Heart left ventricle (tissue), 16 donors: Measurements from ENCODE around the gene RSPRY1. TPM values are rescaled to one million over a fixed set of nuclear protein-coding genes. Genes with fewer than 3 reads are reported as not detected.

Experiments used
- ATAC-seq, 4 donors: fragments of 200-7000 bp; cut with Tn5 transposase; one replicate each; pipeline ENCODE4 v1.9.1; 2020 to 2022; ENCODE audit warnings: moderate library complexity in 4 of 4, mild to moderate bottlenecking in 3 of 4, moderate number of reproducible peaks in 1 of 4
- DNase-seq, 5 donors: peaks; one replicate each; pipeline ENCODE4 v3.0.0-alpha.2; 2020
- H3K27ac ChIP-seq, 12 donors: fragments of 200-600 bp; sonication (generic) in 4 of 12; one replicate each; pipeline versions ENCODE4 v1.5.0 to v1.8.0; 2016 to 2022; ENCODE audit warnings: mild to moderate bottlenecking in 2 of 12
- H3K27me3 ChIP-seq, 9 donors: fragments of 200-600 bp; sonication (generic) in 2 of 9; one replicate each; pipeline versions ENCODE4 v1.5.1 to v1.8.0; 2016 to 2022; ENCODE audit warnings: mild to moderate bottlenecking in 3 of 9
- H3K36me3 ChIP-seq, 9 donors: fragments of 200-600 bp; sonication (generic) in 2 of 9; one replicate each; pipeline versions ENCODE4 v1.5.0 to v1.8.0; 2018 to 2022; ENCODE audit warnings: mild to moderate bottlenecking in 2 of 9
- H3K4me1 ChIP-seq, 12 donors: fragments of 200-600 bp; sonication (generic) in 4 of 12; one replicate each; pipeline versions ENCODE4 v1.5.0 to v1.8.0; 2016 to 2022; ENCODE audit warnings: mild to moderate bottlenecking in 3 of 12
- H3K4me3 ChIP-seq, 12 donors: fragments of 200-600 bp; sonication (generic) in 4 of 12; one replicate each; pipeline versions ENCODE4 v1.5.0 to v1.8.0; 2017 to 2022; ENCODE audit warnings: mild to moderate bottlenecking in 9 of 12, moderate library complexity in 4 of 12
- H3K9me3 ChIP-seq, 12 donors: fragments of 200-600 bp; sonication (generic) in 4 of 12; one replicate each; pipeline versions ENCODE4 v1.5.0 to v1.8.0; 2016 to 2022; ENCODE audit warnings: mild to moderate bottlenecking in 1 of 12
- POLR2A ChIP-seq, 2 donors: fragments of 450-650 bp; IDR thresholded peaks; one replicate each; pipeline ENCODE4 v1.6.1; 2017; ENCODE audit warnings: antibody characterized with exemption in 2 of 2, mild to moderate bottlenecking in 2 of 2, moderate library complexity in 2 of 2
- WGBS, 4 donors: extraction: QIAGEN DNeasy Blood & Tissue Kit in 2 of 4; methylation state at CpG; one replicate each; pipeline versions ENCODE4 v1.1.5 to v1.1.7; 2013 to 2018; 5-methylcytosine and 5-hydroxymethylcytosine counted together
- intact Hi-C, 10 donors: fragments of 100-400 bp; cut with DNase I; formaldehyde crosslinking; loops; one replicate each; pipeline versions ENCODE4 v1.11.1 to v1.14.2; 2022
- polyA plus RNA-seq, 2 donors: library from polyadenylated mRNA; stranded (reverse); fragments of 200-250 nt; gene quantifications; one replicate each; pipeline ENCODE4 v1.2.3, GENCODE V29; 2013
- total RNA-seq, 9 donors: library from RNA; depleted of rRNA in 2 of 9; stranded (reverse); fragments of >200 nt in 2 of 9; fragmentation: NEBNext Ultra II Directional in 3 of 9; extraction: Animal tissue kit (Norgen Biotek cat#: 25700) in 3 of 9; gene quantifications; one replicate each; pipeline versions ENCODE4 v1.1.0 to v1.2.4, GENCODE V29; 2016 to 2023
- TF ChIP-seq, protein P1 (sequence below), 12 donors: fragments of 200-600 bp; sonication (generic) in 4 of 12; IDR thresholded peaks; one replicate each; pipeline versions ENCODE4 v1.5.0 to v1.8.0; 2018 to 2022; ENCODE audit warnings: antibody characterized with exemption in 12 of 12, mild to moderate bottlenecking in 5 of 12
- donor health status: ischemic (EF 13 %, LVEDD 7.1; RV severe dilation, severe dysfunction).
- donor health status: healthy with polysubstance abuse.
- donor health status: DM: no; HTN: yes; CAD: no.
- donor health status: DM: no; HTN: no; CAD: no.
- donor health status: ischemic (EF 25% LVEDD 6.9; RV normal size, moderate dysfunction).
- donor health status: ischemic (EF 25% LVEDD 5.7; RV mildly dilated, moderate dysfunction).
- donor health status: healthy.
- donor health status: DM: yes; HTN: yes; CAD: no.
- donor health status: ischemic (EF 35%, LVEDD 5.7; RV mildly dilated, moderate dysfunction).
- donor health status: nonischemic (EF 11% LVEDD 7.7; RV severe dilation, severe dysfunction).
- donor health status: DM: yes; HTN: yes; CAD: no.
- donor health status: PGD.
- donor health status: ischemic (EF 29% LVEDD 5.4; RV normal size, mild dysfunction).
- donor health status: nonischemic (EF 23%, LVEDD 6.1; RV moderate dilation, normal function).

RSPRY1 gene
- total and polyA plus RNA-seq, 11 donors: 5.4 to 22.9 (median 17.1) TPM

DNA sequence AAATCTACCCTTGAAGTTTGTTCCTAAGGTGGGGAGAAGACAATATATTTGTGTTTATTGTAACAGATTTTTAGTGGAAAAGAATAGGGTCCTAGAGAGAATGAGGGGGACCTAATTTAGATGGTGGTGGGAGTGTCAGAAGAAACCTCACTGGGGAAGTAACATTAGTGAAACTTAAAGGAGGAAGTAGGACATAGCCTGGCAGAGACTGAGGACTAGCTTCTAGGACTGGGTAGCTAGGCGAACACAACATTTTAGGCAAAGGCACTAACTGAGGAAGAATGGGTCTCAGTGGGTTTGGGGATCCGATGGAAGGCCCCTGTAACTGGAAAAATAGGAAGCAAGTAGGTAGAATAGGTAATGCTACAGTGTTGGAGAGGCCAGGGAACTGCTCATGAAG lies 54.7 kb downstream of the RSPRY1 start:
- Histone ChIP-seq H3K36me3 (peaks cover 0 to 49% (median 43%) of the 10 kb centered on the region in 9 donors), H3K4me1 (peaks cover 0 to 16% (median 3%) of the 10 kb centered on the region in 12 donors), H3K9me3 (no peaks in the 10 kb centered on the region), H3K27me3 (no peaks in the 10 kb centered on the region), H3K4me3 (no peak overlapping the region), H3K27ac (no peak overlapping the region)
- TF ChIP-seq, protein P1, sequence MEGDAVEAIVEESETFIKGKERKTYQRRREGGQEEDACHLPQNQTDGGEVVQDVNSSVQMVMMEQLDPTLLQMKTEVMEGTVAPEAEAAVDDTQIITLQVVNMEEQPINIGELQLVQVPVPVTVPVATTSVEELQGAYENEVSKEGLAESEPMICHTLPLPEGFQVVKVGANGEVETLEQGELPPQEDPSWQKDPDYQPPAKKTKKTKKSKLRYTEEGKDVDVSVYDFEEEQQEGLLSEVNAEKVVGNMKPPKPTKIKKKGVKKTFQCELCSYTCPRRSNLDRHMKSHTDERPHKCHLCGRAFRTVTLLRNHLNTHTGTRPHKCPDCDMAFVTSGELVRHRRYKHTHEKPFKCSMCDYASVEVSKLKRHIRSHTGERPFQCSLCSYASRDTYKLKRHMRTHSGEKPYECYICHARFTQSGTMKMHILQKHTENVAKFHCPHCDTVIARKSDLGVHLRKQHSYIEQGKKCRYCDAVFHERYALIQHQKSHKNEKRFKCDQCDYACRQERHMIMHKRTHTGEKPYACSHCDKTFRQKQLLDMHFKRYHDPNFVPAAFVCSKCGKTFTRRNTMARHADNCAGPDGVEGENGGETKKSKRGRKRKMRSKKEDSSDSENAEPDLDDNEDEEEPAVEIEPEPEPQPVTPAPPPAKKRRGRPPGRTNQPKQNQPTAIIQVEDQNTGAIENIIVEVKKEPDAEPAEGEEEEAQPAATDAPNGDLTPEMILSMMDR (IDR thresholded peaks at IDR 0.05): no peak
- TF ChIP-seq POLR2A (IDR thresholded peaks at IDR 0.05): no peak
- WGBS, 4 donors: 89 to 99% (median 91%) methylated on average over 2 of the region's 2 CpGs
- intact Hi-C loops: loop anchor here in 3 of 10 donors (5.0 to 10.0 kb wide), 3 partner anchors 41 to 146 kb away; partner anchors contain the start of genes CPNE2 (in 1 of the 3) and PLLP (in 1 of the 3)
- ATAC-seq: no peak
- DNase-seq: no peak

DNA sequence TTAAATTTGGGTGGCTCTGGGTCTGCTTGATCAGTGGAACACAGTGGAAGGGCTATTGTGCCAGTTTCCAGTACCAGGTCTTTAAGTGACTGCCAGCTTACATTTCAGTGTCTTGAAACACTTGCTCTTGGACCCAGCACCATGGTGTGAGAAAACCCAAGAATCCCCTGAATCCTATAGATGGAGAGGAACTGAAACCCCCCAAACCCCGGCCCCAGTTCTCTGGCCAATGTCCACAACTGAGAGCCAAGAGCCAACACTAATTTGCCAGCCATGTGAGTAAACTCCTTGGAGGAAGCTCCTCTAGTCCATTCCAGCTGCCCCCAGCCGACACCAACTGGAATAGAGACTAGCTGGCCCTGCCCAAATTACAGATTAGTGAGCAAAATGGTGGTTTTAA lies 56.5 kb downstream of the RSPRY1 start:
- Histone ChIP-seq H3K27me3 (no peaks in the 10 kb centered on the region), H3K27ac (no peak overlapping the region), H3K4me3 (no peak overlapping the region), H3K36me3 (peaks cover 4 to 45% (median 39%) of the 10 kb centered on the region in 9 donors), H3K9me3 (no peaks in the 10 kb centered on the region), H3K4me1 (peaks cover 0 to 22% (median 14%) of the 10 kb centered on the region in 12 donors)
- intact Hi-C loops: loop anchor here in 3 of 10 donors (5.0 to 10.0 kb wide), 3 partner anchors 40 to 148 kb away; partner anchors contain the start of genes CPNE2 (in 1 of the 3) and PLLP (in 1 of the 3)
- ATAC-seq (no peak), DNase-seq (no peak)
- TF ChIP-seq, protein P1 (IDR thresholded peaks at IDR 0.05): no peak
- TF ChIP-seq POLR2A (IDR thresholded peaks at IDR 0.05): no peak
- 92 to 100% (median 94%) methylated on average over 2 of the region's 2 CpGs for WGBS, 4 donors

DNA sequence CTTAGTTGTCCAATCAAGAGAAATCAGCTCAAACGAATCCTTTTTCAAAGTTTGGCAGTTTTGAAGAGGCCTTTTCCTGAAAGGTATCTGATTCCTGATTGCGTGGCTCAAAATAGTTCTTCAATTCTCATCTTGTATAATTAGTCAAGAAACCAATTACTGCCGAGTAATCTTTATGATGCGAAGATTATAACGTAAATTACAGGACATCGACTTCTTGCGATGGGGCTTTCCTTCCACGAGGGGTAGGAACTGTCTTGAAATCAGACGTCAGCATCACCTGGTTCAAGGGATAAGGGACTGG lies 58.3 kb downstream of the RSPRY1 start:
- H3K9me3 ChIP-seq: no peaks in the 10 kb centered on the region
- H3K36me3 ChIP-seq: peaks cover 0 to 45% (median 39%) of the 10 kb centered on the region in 9 donors
- peak overlapping the region; percentile 13 to 94 (median 82) for H3K4me3 ChIP-seq
- 6 to 12% (median 9%) methylated on average over 9 of the region's 9 CpGs for WGBS, 4 donors
- DNase-seq (no peak), ATAC-seq (no peak)
- peaks cover 0 to 22% (median 14%) of the 10 kb centered on the region in 12 donors for H3K4me1 ChIP-seq
- no peaks in the 10 kb centered on the region for H3K27me3 ChIP-seq
- TF ChIP-seq, protein P1 (IDR thresholded peaks at IDR 0.05): no peak
- no peak for TF ChIP-seq POLR2A (IDR thresholded peaks at IDR 0.05)
- intact Hi-C loops: loop anchor here in 3 of 10 donors (2.0 to 10.0 kb wide), 4 partner anchors 38 to 150 kb away; partner anchors contain the start of genes CPNE2 (in 1 of the 3), PLLP (in 1 of the 3), PSME3IP1 (in 1 of the 3) and RSPRY1 (in 1 of the 3)
- peak overlapping the region in 11 of 12 donors; percentile 60 to 97 (median 94) for H3K27ac ChIP-seq

DNA sequence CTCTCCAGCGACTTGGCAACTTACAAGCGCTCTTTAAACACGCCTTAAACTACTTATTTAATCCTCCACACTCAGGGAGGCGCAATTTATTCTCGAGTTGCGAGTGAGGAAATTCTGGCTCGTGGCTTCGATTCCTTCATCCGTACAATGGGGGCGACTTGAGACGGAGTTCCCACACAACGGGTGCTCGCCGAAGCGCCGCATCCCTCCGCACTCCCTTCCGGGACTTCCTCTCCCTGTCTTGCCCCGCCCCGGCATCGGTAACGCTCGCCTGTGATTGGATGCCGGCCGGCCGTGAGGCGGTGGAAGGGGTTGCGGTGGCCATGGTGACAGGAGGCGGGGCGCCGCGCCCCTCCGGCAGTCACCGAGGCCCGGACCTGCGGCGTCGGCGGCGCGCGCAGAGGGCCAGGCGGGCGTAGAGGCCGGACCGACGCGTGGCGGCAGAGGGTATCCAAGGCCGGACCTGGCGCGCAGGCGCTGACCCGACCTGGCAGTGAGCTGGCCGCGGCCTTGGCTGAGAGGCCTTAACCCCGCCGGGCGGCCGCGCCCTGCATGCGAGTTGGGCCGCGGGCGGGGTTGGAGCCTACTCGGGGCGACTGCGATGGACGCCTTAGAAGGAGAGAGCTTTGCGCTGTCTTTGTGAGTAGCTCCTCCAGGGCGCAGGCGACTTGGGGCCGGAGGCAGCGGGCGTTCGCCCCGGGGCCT lies 58.8 kb downstream of the RSPRY1 start, which contains the start of gene ARL2BP:
TSS of gene ARL2BP (plus strand) at position 493 of the 705 bp plus-strand sequence. CDS start at position 602, 109 bp downstream.
- intact Hi-C loops: loop anchor here in 7 of 10 donors (1.0 to 10.0 kb wide), 7 partner anchors 37 to 172 kb away; partner anchors contain the start of genes CPNE2 (in 1 of the 7), PLLP (in 1 of the 7), PSME3IP1 (in 1 of the 7) and RSPRY1 (in 1 of the 7)
- Histone ChIP-seq H3K9me3 (no peaks in the 10 kb centered on the region), H3K36me3 (peaks cover 0 to 45% (median 39%) of the 10 kb centered on the region in 9 donors), H3K27ac (peak within 1 kb of the TSS; percentile 81 to 97 (median 94)), H3K4me1 (peaks cover 0 to 22% (median 14%) of the 10 kb centered on the region in 12 donors), H3K27me3 (no peaks in the 10 kb centered on the region), H3K4me3 (peak within 1 kb of the TSS; percentile 36 to 94 (median 82))
- 0% methylated on average over 19 to 77 of the region's 77 CpGs for WGBS, 4 donors
- DNase-seq (peak; percentile 98 to 99 (median 99)), ATAC-seq (peak; percentile 98 to 99 (median 98))
- TF ChIP-seq, protein P1 (IDR thresholded peaks at IDR 0.05): peak in 6 of 12 donors; percentile 3 to 44 (median 10)
- peak in 1 of 2 donors; percentile 86 for TF ChIP-seq POLR2A (IDR thresholded peaks at IDR 0.05)
